Peyer's patch (tissue), 4 donors: Measurements from ENCODE around the gene PIN1.
A peak's percentile ranks its signal among the peaks of the same experiment; 100 is the strongest.

Experiments used
- POLR2A ChIP-seq, 2 donors: fragments of 450-650 bp; IDR thresholded peaks; one replicate each; pipeline ENCODE4 v1.5.1; 2017; ENCODE audit warnings: antibody characterized with exemption in 2 of 2, mild to moderate bottlenecking in 2 of 2, moderate library complexity in 2 of 2
- TF ChIP-seq, protein P1 (sequence below), 6 experiments: fragments of 450-650 bp in 4 of 6; fragments of 200-600 bp in 2 of 6; sonication (generic) in 1 of 6; IDR thresholded peaks; one replicate each; pipeline ENCODE4 v1.5.1; 2017 to 2019; ENCODE audit warnings: antibody characterized with exemption in 6 of 6, mild to moderate bottlenecking in 3 of 6, moderate library complexity in 1 of 6

DNA sequence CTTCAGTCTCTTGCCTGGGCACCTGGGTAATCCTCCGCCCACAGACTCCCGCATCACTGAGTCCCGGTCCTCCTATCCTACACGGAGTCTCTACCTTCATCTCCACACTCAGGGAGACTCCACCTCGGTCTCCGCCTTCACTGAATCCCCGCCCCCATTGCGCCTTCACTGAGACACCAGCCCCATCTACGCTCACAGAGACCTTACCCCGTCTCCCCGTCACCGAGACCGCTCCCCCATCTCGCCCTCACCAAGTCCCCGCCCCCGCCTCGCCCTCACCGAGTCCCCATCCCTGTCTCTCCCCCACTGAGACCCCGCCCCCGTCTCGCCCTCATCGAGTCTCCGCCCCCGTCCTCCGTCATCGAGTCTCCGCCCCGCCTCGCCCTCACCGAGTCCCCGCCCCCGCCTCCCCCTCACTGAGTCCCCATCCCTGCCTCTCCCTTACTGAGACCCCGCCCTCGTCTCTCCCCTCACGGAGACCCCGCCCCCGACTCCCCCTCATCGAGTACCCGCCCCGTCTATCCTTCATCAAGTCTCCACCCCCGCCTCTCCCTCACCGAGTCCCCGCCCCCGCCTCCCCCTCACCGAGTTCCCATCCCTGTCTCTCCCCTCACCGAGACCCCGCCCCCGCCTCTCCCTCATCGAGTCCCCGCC, 43.4 kb upstream of the PIN1 start:
- TF ChIP-seq, protein P1, sequence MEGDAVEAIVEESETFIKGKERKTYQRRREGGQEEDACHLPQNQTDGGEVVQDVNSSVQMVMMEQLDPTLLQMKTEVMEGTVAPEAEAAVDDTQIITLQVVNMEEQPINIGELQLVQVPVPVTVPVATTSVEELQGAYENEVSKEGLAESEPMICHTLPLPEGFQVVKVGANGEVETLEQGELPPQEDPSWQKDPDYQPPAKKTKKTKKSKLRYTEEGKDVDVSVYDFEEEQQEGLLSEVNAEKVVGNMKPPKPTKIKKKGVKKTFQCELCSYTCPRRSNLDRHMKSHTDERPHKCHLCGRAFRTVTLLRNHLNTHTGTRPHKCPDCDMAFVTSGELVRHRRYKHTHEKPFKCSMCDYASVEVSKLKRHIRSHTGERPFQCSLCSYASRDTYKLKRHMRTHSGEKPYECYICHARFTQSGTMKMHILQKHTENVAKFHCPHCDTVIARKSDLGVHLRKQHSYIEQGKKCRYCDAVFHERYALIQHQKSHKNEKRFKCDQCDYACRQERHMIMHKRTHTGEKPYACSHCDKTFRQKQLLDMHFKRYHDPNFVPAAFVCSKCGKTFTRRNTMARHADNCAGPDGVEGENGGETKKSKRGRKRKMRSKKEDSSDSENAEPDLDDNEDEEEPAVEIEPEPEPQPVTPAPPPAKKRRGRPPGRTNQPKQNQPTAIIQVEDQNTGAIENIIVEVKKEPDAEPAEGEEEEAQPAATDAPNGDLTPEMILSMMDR (IDR thresholded peaks at IDR 0.05): no peak
- TF ChIP-seq POLR2A (IDR thresholded peaks at IDR 0.05): peak; percentile 8 to 80
